CD4-positive, alpha-beta T cell (primary cell): ENCODE results near the gene TTC21A. TPM values are rescaled to one million over a fixed set of nuclear protein-coding genes. Genes with fewer than 3 reads are reported as not detected.

Experiments
- ATAC-seq: fragments of 200-7000 bp; cut with Tn5 transposase; one replicate; pipeline ENCODE4 v1.10.0; 2022; ENCODE audit warnings: mild to moderate bottlenecking; ENCODE audit not compliant: poor library complexity
- CTCF ChIA-PET: fragments of 350-600 bp; sonication (Branson Sonifier 250); formaldehyde crosslinking; loops from one replicate; lab custom pipeline; 2021; ENCODE audit warnings: antibody characterized with exemption, inconsistent platforms; lab: Charles Lee
- POLR2A ChIA-PET: fragments of 350-600 bp; sonication (Branson Sonifier 250); formaldehyde crosslinking; loops from one replicate; lab custom pipeline; 2021; ENCODE audit warnings: antibody characterized with exemption, inconsistent platforms; lab: Charles Lee
- DNase-seq, 14 experiments: peaks; one replicate each; pipeline ENCODE4 v3.0.0-alpha.2; 2013 to 2020; ENCODE audit warnings: mixed read lengths in 2 of 14
- H3K27ac ChIP-seq, 2 donors: one replicate each; pipeline versions ENCODE4 v1.5.1 to v1.7.0; 2013; ENCODE audit warnings: low read length in 2 of 2, low read depth in 1 of 2, mild to moderate bottlenecking in 1 of 2
- H3K27me3 ChIP-seq, 2 experiments: 1 replicate in 1 of 2; 2 replicates in 1 of 2; pipeline versions ENCODE4 v1.6.1 to v1.7.0; 2013; ENCODE audit warnings: low read length in 2 of 2, control low read depth in 1 of 2, mild to moderate bottlenecking in 1 of 2, moderate library complexity in 1 of 2; ENCODE audit not compliant: insufficient read depth in 2 of 2, control insufficient read depth in 1 of 2
- H3K36me3 ChIP-seq: one replicate; pipeline ENCODE4 v1.6.1; 2013; ENCODE audit warnings: low read length, control low read depth; ENCODE audit not compliant: insufficient read depth
- H3K4me1 ChIP-seq: one replicate; pipeline ENCODE4 v1.6.1; 2013; ENCODE audit warnings: low read length, control low read depth; ENCODE audit not compliant: insufficient read depth
- H3K4me3 ChIP-seq: one replicate; pipeline ENCODE4 v1.5.1; 2013; ENCODE audit warnings: mild to moderate bottlenecking, low read length, moderate library complexity
- H3K9me3 ChIP-seq, 2 experiments: 1 replicate in 1 of 2; 2 replicates in 1 of 2; pipeline versions ENCODE4 v1.6.1 to v1.7.0; 2013; ENCODE audit warnings: low read length in 2 of 2, mild to moderate bottlenecking in 2 of 2, control low read depth in 1 of 2, moderate library complexity in 1 of 2; ENCODE audit not compliant: control insufficient read depth in 1 of 2, insufficient read depth in 1 of 2
- H3K27ac Mint-ChIP-seq: one replicate; pipeline ENCODE4 v1.8.0; 2020; ENCODE audit warnings: mixed read lengths
- H3K27me3 Mint-ChIP-seq: one replicate; pipeline ENCODE4 v1.8.0; 2021; ENCODE audit warnings: mixed read lengths
- H3K36me3 Mint-ChIP-seq: one replicate; pipeline ENCODE4 v1.8.0; 2021; ENCODE audit warnings: low read depth, mixed read lengths
- H3K4me1 Mint-ChIP-seq: one replicate; pipeline ENCODE4 v1.8.0; 2021; ENCODE audit warnings: low read depth, mixed read lengths
- H3K4me3 Mint-ChIP-seq: one replicate; pipeline ENCODE4 v1.8.0; 2020; ENCODE audit warnings: mild to moderate bottlenecking, mixed read lengths
- H3K9me3 Mint-ChIP-seq: one replicate; pipeline ENCODE4 v1.8.0; 2020; ENCODE audit warnings: mixed read lengths
- CTCF ChIP-seq: fragments of 200-600 bp; IDR thresholded peaks from one replicate; pipeline ENCODE4 v1.8.0; 2022; ENCODE audit warnings: antibody characterized with exemption, mild to moderate bottlenecking
- intact Hi-C, 2 experiments: fragments of 100-400 bp; cut with DNase I in 1 of 2; cut with micrococcal nuclease in 1 of 2; formaldehyde crosslinking; loops; one replicate each; pipeline versions ENCODE4 v1.15.1 to v1.9.0; 2023 to 2025; cut with DNase I, micrococcal nuclease
- total RNA-seq, 174 experiments: library from RNA in 2 of 174; stranded (reverse) in 2 of 174; gene quantifications; one replicate each; pipeline ENCODE4 v1.2.3 and lab custom pipeline; 2021 to 2026

The TTC21A gene
- total RNA-seq, 2 experiments from 2014 or later: 4.1 to 5.2 TPM

GRCh38 chr3:39067286-39067685, 40.2 kb upstream of the TTC21A start:
- CTCF ChIA-PET: no interaction called here
- Mint-ChIP-seq H3K4me1 (peaks cover 18% of the 10 kb centered on the region), H3K27ac (no peak overlapping the region), H3K27me3 (no peaks in the 10 kb centered on the region), H3K36me3 (peaks cover 87% of the 10 kb centered on the region), H3K9me3 (no peaks in the 10 kb centered on the region), H3K4me3 (no peak overlapping the region)
- H3K4me3 ChIP-seq: no peak overlapping the region
- ATAC-seq (no peak), DNase-seq (no peak)
- H3K27me3 ChIP-seq: no peaks in the 10 kb centered on the region
- intact Hi-C loops: no loop called here
- H3K9me3 ChIP-seq: no peaks in the 10 kb centered on the region
- TF ChIP-seq CTCF: no peak
- no peak overlapping the region for H3K27ac ChIP-seq
- peaks cover 2% of the 10 kb centered on the region for H3K4me1 ChIP-seq
- H3K36me3 ChIP-seq: peaks cover 78% of the 10 kb centered on the region
- POLR2A ChIA-PET: interaction anchor here (0.8 kb wide), 1 partner anchor 8 kb away, joined by 3 read pairs; no protein-coding TSS in a partner anchor

GRCh38 chr3:39068556-39068955, 38.9 kb upstream of the TTC21A start:
- Mint-ChIP-seq H3K27me3 (no peaks in the 10 kb centered on the region), H3K9me3 (no peaks in the 10 kb centered on the region), H3K36me3 (peaks cover 97% of the 10 kb centered on the region), H3K27ac (no peak overlapping the region), H3K4me3 (no peak overlapping the region), H3K4me1 (peaks cover 10% of the 10 kb centered on the region)
- Histone ChIP-seq H3K27ac (no peak overlapping the region), H3K36me3 (peaks cover 83% of the 10 kb centered on the region), H3K9me3 (no peaks in the 10 kb centered on the region), H3K27me3 (no peaks in the 10 kb centered on the region), H3K4me3 (no peak overlapping the region), H3K4me1 (no peaks in the 10 kb centered on the region)
- POLR2A ChIA-PET: no interaction called here
- ATAC-seq (no peak), DNase-seq (no peak)
- intact Hi-C loops: no loop called here
- no peak for TF ChIP-seq CTCF
- CTCF ChIA-PET: no interaction called here

GRCh38 chr3:39075910-39076309, 31.6 kb upstream of the TTC21A start:
- DNase-seq (no peak), ATAC-seq (no peak)
- Histone ChIP-seq H3K9me3 (no peaks in the 10 kb centered on the region), H3K27me3 (no peaks in the 10 kb centered on the region), H3K4me1 (no peaks in the 10 kb centered on the region), H3K4me3 (no peak overlapping the region), H3K27ac (no peak overlapping the region), H3K36me3 (peaks cover 80% of the 10 kb centered on the region)
- H3K27me3 Mint-ChIP-seq: no peaks in the 10 kb centered on the region
- intact Hi-C loops: no loop called here
- no peak overlapping the region for H3K4me3 Mint-ChIP-seq
- peaks cover 4% of the 10 kb centered on the region for H3K4me1 Mint-ChIP-seq
- peaks cover 90% of the 10 kb centered on the region for H3K36me3 Mint-ChIP-seq
- POLR2A ChIA-PET: no interaction called here
- CTCF ChIA-PET: interaction anchor here (0.9 kb wide), 1 partner anchor 10 kb away, joined by 3 read pairs; no protein-coding TSS in a partner anchor
- H3K9me3 Mint-ChIP-seq: no peaks in the 10 kb centered on the region
- no peak overlapping the region for H3K27ac Mint-ChIP-seq
- no peak for TF ChIP-seq CTCF
